Progenitor cell of endocrine pancreas (in vitro differentiated cells): Measurements from ENCODE around the gene SLC10A7. TPM values are rescaled to one million over a fixed set of nuclear protein-coding genes. Genes with fewer than 3 reads are reported as not detected.

Source experiments
- DNase-seq: peaks from one replicate; pipeline ENCODE4 v3.0.0; 2021; ENCODE audit warnings: low spot score; ENCODE audit not compliant: unreplicated experiment
- H3K27ac Mint-ChIP-seq: 2 replicates; pipeline ENCODE4 v1.8.0; 2021; ENCODE audit warnings: mild to moderate bottlenecking, moderate library complexity, mixed read lengths
- H3K27me3 Mint-ChIP-seq: 2 replicates; pipeline ENCODE4 v1.8.0; 2021; ENCODE audit warnings: mixed read lengths
- H3K36me3 Mint-ChIP-seq: 2 replicates; pipeline ENCODE4 v1.8.0; 2022; ENCODE audit warnings: mixed read lengths; ENCODE audit not compliant: insufficient read depth
- H3K4me1 Mint-ChIP-seq: 2 replicates; pipeline ENCODE4 v1.8.0; 2021; ENCODE audit warnings: low read depth, mixed read lengths
- H3K4me3 Mint-ChIP-seq: 2 replicates; pipeline ENCODE4 v1.8.0; 2021; ENCODE audit warnings: low read depth, mild to moderate bottlenecking, moderate library complexity, mixed read lengths
- H3K9me3 Mint-ChIP-seq: 2 replicates; pipeline ENCODE4 v1.8.0; 2021; ENCODE audit warnings: low read depth, mixed read lengths
- total RNA-seq: library from RNA; stranded (reverse); gene quantifications from 2 replicates; pipeline ENCODE4 v1.2.1, GENCODE V29; 2021
- TF ChIP-seq, protein P1 (sequence below): fragments of 200-600 bp; sonication (generic); IDR thresholded peaks from one replicate; pipeline ENCODE4 v1.5.0; 2021; ENCODE audit warnings: antibody characterized with exemption, mild to moderate bottlenecking; ENCODE audit not compliant: unreplicated experiment

The SLC10A7 gene
- total RNA-seq, 1 donor from 2014 or later: 14.1 TPM

DNA sequence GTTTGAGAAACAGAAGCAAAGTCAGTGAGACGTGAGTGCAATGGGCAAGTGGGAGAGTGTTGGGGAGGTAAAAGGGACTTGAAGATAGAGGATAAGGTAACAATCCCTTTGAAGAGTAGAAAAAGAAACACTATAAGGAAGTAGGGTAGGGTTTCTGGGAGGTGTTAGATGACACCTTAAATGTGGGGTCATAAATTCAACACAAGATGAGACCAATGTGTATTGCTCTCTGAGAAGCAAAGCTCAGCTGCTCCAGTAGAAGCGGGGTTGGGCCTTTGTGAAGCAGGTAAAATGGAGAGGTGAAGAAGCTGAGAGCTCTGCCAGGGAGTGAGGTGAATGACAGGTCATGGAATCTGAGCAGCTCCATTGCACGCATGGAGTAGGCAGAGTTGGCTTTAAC is 222.1 kb downstream of the SLC10A7 start:
- Mint-ChIP-seq H3K4me3 (no peak overlapping the region), H3K36me3 (peaks cover 4% of the 10 kb centered on the region), H3K9me3 (no peaks in the 10 kb centered on the region), H3K27ac (no peak overlapping the region), H3K27me3 (no peaks in the 10 kb centered on the region), H3K4me1 (no peaks in the 10 kb centered on the region)
- TF ChIP-seq, protein P1, sequence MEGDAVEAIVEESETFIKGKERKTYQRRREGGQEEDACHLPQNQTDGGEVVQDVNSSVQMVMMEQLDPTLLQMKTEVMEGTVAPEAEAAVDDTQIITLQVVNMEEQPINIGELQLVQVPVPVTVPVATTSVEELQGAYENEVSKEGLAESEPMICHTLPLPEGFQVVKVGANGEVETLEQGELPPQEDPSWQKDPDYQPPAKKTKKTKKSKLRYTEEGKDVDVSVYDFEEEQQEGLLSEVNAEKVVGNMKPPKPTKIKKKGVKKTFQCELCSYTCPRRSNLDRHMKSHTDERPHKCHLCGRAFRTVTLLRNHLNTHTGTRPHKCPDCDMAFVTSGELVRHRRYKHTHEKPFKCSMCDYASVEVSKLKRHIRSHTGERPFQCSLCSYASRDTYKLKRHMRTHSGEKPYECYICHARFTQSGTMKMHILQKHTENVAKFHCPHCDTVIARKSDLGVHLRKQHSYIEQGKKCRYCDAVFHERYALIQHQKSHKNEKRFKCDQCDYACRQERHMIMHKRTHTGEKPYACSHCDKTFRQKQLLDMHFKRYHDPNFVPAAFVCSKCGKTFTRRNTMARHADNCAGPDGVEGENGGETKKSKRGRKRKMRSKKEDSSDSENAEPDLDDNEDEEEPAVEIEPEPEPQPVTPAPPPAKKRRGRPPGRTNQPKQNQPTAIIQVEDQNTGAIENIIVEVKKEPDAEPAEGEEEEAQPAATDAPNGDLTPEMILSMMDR: no peak
- no peak for DNase-seq

- Mint-ChIP-seq H3K4me1 (no peaks in the 10 kb centered on the region), H3K9me3 (no peaks in the 10 kb centered on the region), H3K27ac (no peak overlapping the region), H3K4me3 (no peak overlapping the region), H3K36me3 (peaks cover 1% of the 10 kb centered on the region), H3K27me3 (no peaks in the 10 kb centered on the region)
- DNase-seq: no peak
- TF ChIP-seq, protein P1: no peak
Observed at GRCh38 chr4:146294776-146295175, 227.0 kb downstream of the SLC10A7 start.

GRCh38 chr4:146292508-146292907 is 229.2 kb downstream of the SLC10A7 start:
- Mint-ChIP-seq H3K27me3 (no peaks in the 10 kb centered on the region), H3K4me3 (no peak overlapping the region), H3K27ac (no peak overlapping the region), H3K36me3 (peaks cover 1% of the 10 kb centered on the region), H3K4me1 (peaks cover 5% of the 10 kb centered on the region), H3K9me3 (no peaks in the 10 kb centered on the region)
- TF ChIP-seq, protein P1: no peak
- no peak for DNase-seq

- no peaks in the 10 kb centered on the region for H3K9me3 Mint-ChIP-seq
- peaks cover 1% of the 10 kb centered on the region for H3K36me3 Mint-ChIP-seq
- no peaks in the 10 kb centered on the region for H3K27me3 Mint-ChIP-seq
- DNase-seq: no peak
- TF ChIP-seq, protein P1: peak; percentile 28
- no peak overlapping the region for H3K27ac Mint-ChIP-seq
- no peak overlapping the region for H3K4me3 Mint-ChIP-seq
- peaks cover 5% of the 10 kb centered on the region for H3K4me1 Mint-ChIP-seq
Observed at GRCh38 chr4:146291313-146291712, 230.4 kb downstream of the SLC10A7 start.

- no peak overlapping the region for H3K27ac Mint-ChIP-seq
- no peak overlapping the region for H3K4me3 Mint-ChIP-seq
- peaks cover 5% of the 10 kb centered on the region for H3K4me1 Mint-ChIP-seq
- no peak for DNase-seq
- TF ChIP-seq, protein P1: no peak
- H3K36me3 Mint-ChIP-seq: peaks cover 1% of the 10 kb centered on the region
- no peaks in the 10 kb centered on the region for H3K27me3 Mint-ChIP-seq
- no peaks in the 10 kb centered on the region for H3K9me3 Mint-ChIP-seq
Observed at GRCh38 chr4:146288193-146288592, 233.5 kb downstream of the SLC10A7 start.
